DND-41 (cell line): ENCODE data around the gene TRIM58.

ENCODE experiments used
- ATAC-seq: fragments of 200-7000 bp; cut with Tn5 transposase; 3 replicates; pipeline ENCODE4 v1.9.1; 2021; ENCODE audit warnings: low read depth; ENCODE audit not compliant: insufficient read depth
- DNase-seq: peaks from one replicate; pipeline ENCODE4 v3.0.0-alpha.2; 2020
- H2AFZ ChIP-seq: 2 replicates; pipeline ENCODE4 v1.6.0; 2012; ENCODE audit warnings: low read depth, low read length
- H3K27ac ChIP-seq: 2 replicates; pipeline ENCODE4 v1.5.1; 2012; ENCODE audit warnings: low read length, inconsistent platforms
- H3K27me3 ChIP-seq: fragments of 200-600 bp; sonication (generic); 2 replicates; pipeline ENCODE4 v1.6.0; 2012; ENCODE audit warnings: low read length, mild to moderate bottlenecking, inconsistent platforms; ENCODE audit not compliant: insufficient read depth, poor library complexity
- H3K36me3 ChIP-seq: 2 replicates; pipeline ENCODE4 v1.5.1; 2012; ENCODE audit warnings: low read length, inconsistent platforms; ENCODE audit not compliant: insufficient read depth
- H3K4me1 ChIP-seq: 2 replicates; pipeline ENCODE4 v1.5.1; 2012; ENCODE audit warnings: mild to moderate bottlenecking, low read length; ENCODE audit not compliant: insufficient read depth
- H3K4me2 ChIP-seq: 2 replicates; pipeline ENCODE4 v1.6.0; 2012; ENCODE audit warnings: mild to moderate bottlenecking, moderate library complexity, low read length, inconsistent platforms; ENCODE audit not compliant: insufficient read depth
- H3K4me3 ChIP-seq, 2 experiments: fragments of 200-600 bp in 1 of 2; shearing (Covaris generic) in 1 of 2; 2 replicates each; pipeline ENCODE4 v1.5.1; 2012 to 2016; ENCODE audit warnings: inconsistent platforms in 2 of 2, low read length in 2 of 2, mild to moderate bottlenecking in 2 of 2, low read depth in 1 of 2, moderate library complexity in 1 of 2
- H3K79me2 ChIP-seq: 2 replicates; pipeline ENCODE4 v1.6.0; 2012; ENCODE audit warnings: low read length, inconsistent platforms; ENCODE audit not compliant: insufficient read depth
- H3K9ac ChIP-seq: 2 replicates; pipeline ENCODE4 v1.6.0; 2012; ENCODE audit warnings: low read depth, mild to moderate bottlenecking, inconsistent platforms, low read length, moderate library complexity
- H3K9me3 ChIP-seq: 2 replicates; pipeline ENCODE4 v1.5.1; 2012; ENCODE audit warnings: low read length, moderate library complexity, mild to moderate bottlenecking, inconsistent platforms; ENCODE audit not compliant: insufficient read depth, severe bottlenecking
- H4K20me1 ChIP-seq: 2 replicates; pipeline ENCODE4 v1.6.0; 2012; ENCODE audit warnings: low read length; ENCODE audit not compliant: insufficient read depth
- EZH2 ChIP-seq: IDR thresholded peaks from 3 replicates; pipeline ENCODE4 v1.6.1; 2012; ENCODE audit warnings: borderline replicate concordance, low read depth, mild to moderate bottlenecking, moderate library complexity, low read length, inconsistent platforms; ENCODE audit not compliant: severe bottlenecking
- TF ChIP-seq, protein P1 (sequence below): IDR thresholded peaks from 2 replicates; pipeline ENCODE4 v1.5.1; 2012; ENCODE audit warnings: borderline replicate concordance, low read length, moderate library complexity, mild to moderate bottlenecking; ENCODE audit not compliant: poor library complexity, severe bottlenecking; ENCODE audit errors: extremely low read depth

The TRIM58 gene

DNA sequence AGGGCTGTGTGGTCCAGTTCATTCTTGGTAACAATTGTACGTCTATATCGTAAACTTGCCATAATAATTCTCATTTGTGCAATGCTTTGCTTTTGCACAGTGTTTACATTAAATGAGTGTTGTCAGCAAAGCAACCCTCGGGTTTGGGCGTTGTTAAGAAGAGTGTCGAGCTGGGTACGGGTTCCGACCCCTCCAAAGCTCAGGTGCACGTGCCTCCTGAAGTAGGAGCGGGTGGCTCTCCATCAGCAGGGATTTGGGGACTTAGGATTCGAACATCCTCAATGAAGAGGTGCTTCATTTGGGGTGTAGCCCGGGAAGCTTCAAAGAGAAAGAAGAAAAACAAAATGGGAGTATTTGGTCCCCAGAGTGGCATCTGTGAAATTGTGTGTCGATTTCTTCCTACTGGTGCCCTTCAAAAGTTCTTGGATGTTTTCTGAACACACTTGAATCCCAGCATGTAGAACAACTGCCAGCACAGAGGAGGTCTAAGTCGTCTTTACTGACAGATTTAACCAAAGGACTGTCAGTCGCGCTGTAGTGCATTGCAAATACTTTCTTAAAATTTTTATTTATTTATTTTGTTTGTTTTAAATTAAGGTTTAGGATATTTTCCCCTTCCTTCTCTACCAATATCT lies 1.1 kb downstream of the TRIM58 start:
- H2AFZ ChIP-seq, result no peak overlapping the region
- no peaks in the 10 kb centered on the region for H4K20me1 ChIP-seq
- H3K4me2 ChIP-seq, result no peak overlapping the region

DNA sequence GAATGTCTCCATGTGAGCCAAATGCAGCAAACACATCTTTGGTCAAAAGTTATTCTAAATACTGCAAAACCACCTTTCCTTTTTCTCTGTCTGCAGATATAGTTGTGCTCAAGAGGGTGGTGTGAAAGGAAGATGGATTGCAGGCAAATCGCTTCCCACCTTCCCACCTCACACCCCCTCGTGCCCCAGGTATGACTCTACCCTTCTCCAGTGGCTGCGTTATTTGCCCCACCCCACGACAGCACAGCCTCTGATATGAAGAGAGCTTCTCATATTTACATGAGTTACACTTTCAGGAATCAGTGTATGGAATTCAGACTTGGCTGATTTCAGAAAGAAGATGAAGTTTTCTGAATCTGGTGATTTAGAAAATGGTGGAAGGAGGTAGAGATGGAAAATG lies 5.8 kb downstream of the TRIM58 start:
- TF ChIP-seq, protein P1, sequence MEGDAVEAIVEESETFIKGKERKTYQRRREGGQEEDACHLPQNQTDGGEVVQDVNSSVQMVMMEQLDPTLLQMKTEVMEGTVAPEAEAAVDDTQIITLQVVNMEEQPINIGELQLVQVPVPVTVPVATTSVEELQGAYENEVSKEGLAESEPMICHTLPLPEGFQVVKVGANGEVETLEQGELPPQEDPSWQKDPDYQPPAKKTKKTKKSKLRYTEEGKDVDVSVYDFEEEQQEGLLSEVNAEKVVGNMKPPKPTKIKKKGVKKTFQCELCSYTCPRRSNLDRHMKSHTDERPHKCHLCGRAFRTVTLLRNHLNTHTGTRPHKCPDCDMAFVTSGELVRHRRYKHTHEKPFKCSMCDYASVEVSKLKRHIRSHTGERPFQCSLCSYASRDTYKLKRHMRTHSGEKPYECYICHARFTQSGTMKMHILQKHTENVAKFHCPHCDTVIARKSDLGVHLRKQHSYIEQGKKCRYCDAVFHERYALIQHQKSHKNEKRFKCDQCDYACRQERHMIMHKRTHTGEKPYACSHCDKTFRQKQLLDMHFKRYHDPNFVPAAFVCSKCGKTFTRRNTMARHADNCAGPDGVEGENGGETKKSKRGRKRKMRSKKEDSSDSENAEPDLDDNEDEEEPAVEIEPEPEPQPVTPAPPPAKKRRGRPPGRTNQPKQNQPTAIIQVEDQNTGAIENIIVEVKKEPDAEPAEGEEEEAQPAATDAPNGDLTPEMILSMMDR, result no peak
- Histone ChIP-seq H3K4me2 (no peak overlapping the region), H3K4me1 (no peaks in the 10 kb centered on the region), H4K20me1 (no peaks in the 10 kb centered on the region), H3K36me3 (no peaks in the 10 kb centered on the region), H3K9me3 (no peaks in the 10 kb centered on the region), H3K27ac (no peak overlapping the region), H3K79me2 (no peaks in the 10 kb centered on the region), H2AFZ (no peak overlapping the region), H3K9ac (no peak overlapping the region), H3K4me3 (no peak overlapping the region), H3K27me3 (no peaks in the 10 kb centered on the region)
- ATAC-seq, result no peak
- DNase-seq, result no peak

More for the DNA sequence above, 1.1 kb downstream of the TRIM58 start:
- no peak overlapping the region for H3K9ac ChIP-seq
- no peaks in the 10 kb centered on the region for H3K9me3 ChIP-seq
- no peaks in the 10 kb centered on the region for H3K4me1 ChIP-seq
- H3K27ac ChIP-seq, result no peak overlapping the region
- H3K36me3 ChIP-seq, result no peaks in the 10 kb centered on the region
- DNase-seq (no peak), ATAC-seq (no peak)
- no peak overlapping the region for H3K4me3 ChIP-seq
- TF ChIP-seq, protein P1, result no peak
- no peak for TF ChIP-seq EZH2
- H3K27me3 ChIP-seq, result no peaks in the 10 kb centered on the region
- no peaks in the 10 kb centered on the region for H3K79me2 ChIP-seq

DNA sequence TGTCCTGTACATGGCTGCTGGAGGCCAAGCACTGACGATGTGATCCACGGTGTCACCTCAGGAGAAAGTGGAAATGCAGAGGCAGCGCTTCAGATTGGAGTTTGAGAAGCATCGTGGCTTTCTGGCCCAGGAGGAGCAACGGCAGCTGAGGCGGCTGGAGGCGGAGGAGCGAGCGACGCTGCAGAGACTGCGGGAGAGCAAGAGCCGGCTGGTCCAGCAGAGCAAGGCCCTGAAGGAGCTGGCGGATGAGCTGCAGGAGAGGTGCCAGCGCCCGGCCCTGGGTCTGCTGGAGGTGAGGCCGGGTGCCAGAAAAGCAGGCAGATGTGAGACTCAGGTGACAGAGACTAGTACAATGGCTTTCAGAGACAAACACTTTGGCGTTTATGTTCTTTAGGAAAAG lies 7.7 kb downstream of the TRIM58 start:
- H3K27me3 ChIP-seq, result no peaks in the 10 kb centered on the region
- H2AFZ ChIP-seq, result no peak overlapping the region
- no peak overlapping the region for H3K27ac ChIP-seq

More for the DNA sequence above, 7.7 kb downstream of the TRIM58 start:
- Histone ChIP-seq H3K4me2 (no peak overlapping the region), H3K4me3 (no peak overlapping the region), H3K4me1 (no peaks in the 10 kb centered on the region), H3K79me2 (no peaks in the 10 kb centered on the region), H3K9ac (no peak overlapping the region), H3K36me3 (no peaks in the 10 kb centered on the region), H4K20me1 (no peaks in the 10 kb centered on the region), H3K9me3 (no peaks in the 10 kb centered on the region)
- no peak for TF ChIP-seq EZH2
- TF ChIP-seq, protein P1, result no peak
- DNase-seq, result no peak
- ATAC-seq, result no peak
